ENCODE data around the gene RPS6KB2. TPM values are rescaled to one million over a fixed set of nuclear protein-coding genes. Genes with fewer than 3 reads are reported as not detected.
A peak's percentile ranks its signal among the peaks of the same experiment; 100 is the strongest.

The RPS6KB2 gene
- total RNA-seq, 2 experiments from 2014 or later, result 54.8 to 57.4 TPM

- Mint-ChIP-seq H3K27me3 (no peaks in the 10 kb centered on the region), H3K4me3 (peak overlapping the region; percentile 22), H3K36me3 (ENCODE audit: low read depth) (peaks cover 37% of the 10 kb centered on the region), H3K4me1 (ENCODE audit: low read depth) (peaks cover 56% of the 10 kb centered on the region), H3K27ac (peak overlapping the region; percentile 70), H3K9me3 (no peaks in the 10 kb centered on the region)
- intact Hi-C loops (cut with micrococcal nuclease), result no loop called here
- ChIA-PET POLR2A (interaction anchor here (0.8 to 10.8 kb wide), 10 partner anchors 9 to 50 kb away, joined by 3 to 178 read pairs (median 5); partner anchors contain the start of genes PPP1CA, RAD9A, TBC1D10C and TMEM134), CTCF (interaction anchor here (0.9 kb wide), 1 partner anchor 95 kb away, joined by 4 read pairs; no protein-coding TSS in a partner anchor)
- TF ChIP-seq CTCF (IDR thresholded peaks at IDR 0.05), result no peak
- ATAC-seq, result no peak
- no peak for DNase-seq
Measured at GRCh38 chr11:67441098-67441563, 12.8 kb downstream of the RPS6KB2 start.

- no peak for TF ChIP-seq CTCF (IDR thresholded peaks at IDR 0.05)
- peaks cover 59% of the 10 kb centered on the region for H3K4me1 Mint-ChIP-seq (ENCODE audit: low read depth)
- peaks cover 30% of the 10 kb centered on the region for H3K36me3 Mint-ChIP-seq (ENCODE audit: low read depth)
- ATAC-seq (no peak), DNase-seq (no peak)
- no peaks in the 10 kb centered on the region for H3K9me3 Mint-ChIP-seq
- H3K27me3 Mint-ChIP-seq, result no peaks in the 10 kb centered on the region
- peak overlapping the region; percentile 26 for H3K27ac Mint-ChIP-seq
- intact Hi-C loops (cut with micrococcal nuclease), result no loop called here
- ChIA-PET POLR2A (interaction anchor here (0.8 to 10.8 kb wide), 8 partner anchors 21 to 50 kb away, joined by 3 to 178 read pairs (median 4); partner anchors contain the start of genes PPP1CA, RAD9A and TBC1D10C), CTCF (interaction anchor here (0.9 kb wide), 1 partner anchor 96 kb away, joined by 4 read pairs; no protein-coding TSS in a partner anchor)
- H3K4me3 Mint-ChIP-seq, result peak overlapping the region; percentile 20
Measured at GRCh38 chr11:67441731-67442351, 13.5 kb downstream of the RPS6KB2 start.

- DNase-seq, result no peak
Measured at GRCh38 chr11:67442504-67443404, 14.5 kb downstream of the RPS6KB2 start.

GRCh38 chr11:67445515-67445914 is 17.2 kb downstream of the RPS6KB2 start:
- H3K4me1 Mint-ChIP-seq (ENCODE audit: low read depth), result peaks cover 66% of the 10 kb centered on the region
- DNase-seq (no peak), ATAC-seq (no peak)
- ChIA-PET CTCF (no interaction called here), POLR2A (interaction anchor here (0.8 to 1.3 kb wide), 5 partner anchors 8 to 47 kb away, joined by 3 to 4 read pairs (median 3); partner anchors contain the start of gene PTPRCAP)
- H3K4me3 Mint-ChIP-seq, result peak overlapping the region; percentile 64
- H3K27me3 Mint-ChIP-seq, result no peaks in the 10 kb centered on the region
- intact Hi-C loops (cut with micrococcal nuclease), result no loop called here
- H3K27ac Mint-ChIP-seq, result peak overlapping the region; percentile 71
- TF ChIP-seq CTCF (IDR thresholded peaks at IDR 0.05), result no peak
- H3K9me3 Mint-ChIP-seq, result no peaks in the 10 kb centered on the region
- no peaks in the 10 kb centered on the region for H3K36me3 Mint-ChIP-seq (ENCODE audit: low read depth)

More at GRCh38 chr11:67442504-67443404, 14.5 kb downstream of the RPS6KB2 start:
- no peaks in the 10 kb centered on the region for H3K9me3 Mint-ChIP-seq
- H3K36me3 Mint-ChIP-seq (ENCODE audit: low read depth), result peaks cover 22% of the 10 kb centered on the region
- no peak for ATAC-seq
- no peak for TF ChIP-seq CTCF (IDR thresholded peaks at IDR 0.05)
- POLR2A ChIA-PET, result interaction anchor here (1.2 to 2.3 kb wide), 2 partner anchors 14 to 42 kb away, joined by 3 to 7 read pairs; partner anchors contain the start of gene RPS6KB2
- CTCF ChIA-PET, result no interaction called here
- intact Hi-C loops (cut with micrococcal nuclease), result no loop called here
- H3K27me3 Mint-ChIP-seq, result no peaks in the 10 kb centered on the region
- H3K4me3 Mint-ChIP-seq, result peak overlapping the region; percentile 50
- peaks cover 64% of the 10 kb centered on the region for H3K4me1 Mint-ChIP-seq (ENCODE audit: low read depth)
- H3K27ac Mint-ChIP-seq, result peak overlapping the region; percentile 26

Measured in activated CD8-positive, alpha-beta T cell treated with anti-CD3 and anti-CD28 coated beads for 36 hours (primary cell).